Muscle of leg (tissue), 11 donors: ENCODE results near the gene CDK9. TPM values are rescaled to one million over a fixed set of nuclear protein-coding genes. Genes with fewer than 3 reads are reported as not detected.

Source experiments
- DNase-seq: peaks from one replicate; pipeline ENCODE4 v3.0.0; 2013
- H3K27ac ChIP-seq: one replicate; pipeline ENCODE4 v1.5.1; 2013; ENCODE audit warnings: mild to moderate bottlenecking, low read length, control low read depth
- H3K27me3 ChIP-seq: one replicate; pipeline ENCODE4 v1.6.1; 2013; ENCODE audit warnings: low read length; ENCODE audit not compliant: control insufficient read depth, insufficient read depth
- H3K36me3 ChIP-seq: one replicate; pipeline ENCODE4 v1.6.1; 2013; ENCODE audit warnings: low read length; ENCODE audit not compliant: control insufficient read depth, insufficient read depth
- H3K4me1 ChIP-seq: one replicate; pipeline ENCODE4 v1.6.1; 2013; ENCODE audit warnings: low read length; ENCODE audit not compliant: control insufficient read depth, insufficient read depth
- H3K4me3 ChIP-seq: one replicate; pipeline ENCODE4 v1.5.1; 2013; ENCODE audit warnings: low read length, control low read depth
- H3K9me3 ChIP-seq: replicated peaks from 2 replicates; pipeline ENCODE4 v1.6.1; 2013; ENCODE audit warnings: low read depth, low read length; ENCODE audit not compliant: control insufficient read depth
- whole genome bisulfite sequencing: methylation state at CpG from one replicate; pipeline ENCODE4 v1.1.5; 2013; ENCODE audit warnings: missing lambda C conversion rate; ENCODE audit not compliant: insufficient coverage; 5-methylcytosine and 5-hydroxymethylcytosine counted together
- polyA plus RNA-seq, 8 donors: library from polyadenylated mRNA; unstranded; fragments of 120-200 nt; gene quantifications; one replicate each; pipeline versions ENCODE4 v1.2.1 to v1.2.3, GENCODE V29; 2013; ENCODE audit warnings: inconsistent platforms in 1 of 8, low replicate concordance in 1 of 8; ENCODE audit not compliant: insufficient read length in 8 of 8, insufficient read depth in 1 of 8
- total RNA-seq: library from RNA; stranded (reverse); fragments of 120-200 nt; gene quantifications from one replicate; pipeline ENCODE4 v1.2.4, GENCODE V29; 2013

The CDK9 gene
- total and polyA plus RNA-seq, 9 donors, result 28.4 to 60.5 (median 51.0) TPM

GRCh38 chr9:127788337-127789011 lies 2.6 kb downstream of the CDK9 start:
- peaks cover 20% of the 10 kb centered on the region for H3K4me1 ChIP-seq
- H3K27ac ChIP-seq, result no peak overlapping the region
- no peaks in the 10 kb centered on the region for H3K9me3 ChIP-seq
- H3K27me3 ChIP-seq, result no peaks in the 10 kb centered on the region
- H3K36me3 ChIP-seq, result peaks cover 56% of the 10 kb centered on the region
- no peak for DNase-seq
- WGBS, result 91% methylated on average over 23 of the region's 26 CpGs
- no peak overlapping the region for H3K4me3 ChIP-seq

DNA sequence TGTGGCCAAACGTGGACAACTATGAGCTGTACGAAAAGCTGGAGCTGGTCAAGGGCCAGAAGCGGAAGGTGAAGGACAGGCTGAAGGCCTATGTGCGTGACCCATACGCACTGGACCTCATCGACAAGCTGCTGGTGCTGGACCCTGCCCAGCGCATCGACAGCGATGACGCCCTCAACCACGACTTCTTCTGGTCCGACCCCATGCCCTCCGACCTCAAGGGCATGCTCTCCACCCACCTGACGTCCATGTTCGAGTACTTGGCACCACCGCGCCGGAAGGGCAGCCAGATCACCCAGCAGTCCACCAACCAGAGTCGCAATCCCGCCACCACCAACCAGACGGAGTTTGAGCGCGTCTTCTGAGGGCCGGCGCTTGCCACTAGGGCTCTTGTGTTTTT lies 3.3 kb downstream of the CDK9 start:
- no peak for DNase-seq
- no peak overlapping the region for H3K4me3 ChIP-seq
- peaks cover 59% of the 10 kb centered on the region for H3K36me3 ChIP-seq
- H3K27ac ChIP-seq, result no peak overlapping the region
- H3K9me3 ChIP-seq, result no peaks in the 10 kb centered on the region
- H3K27me3 ChIP-seq, result no peaks in the 10 kb centered on the region
- 87% methylated on average over 21 of the region's 25 CpGs for WGBS
- peaks cover 16% of the 10 kb centered on the region for H3K4me1 ChIP-seq

- H3K27me3 ChIP-seq, result no peaks in the 10 kb centered on the region
- whole genome bisulfite sequencing, result 84% methylated on average over 3 of the region's 9 CpGs
- peaks cover 59% of the 10 kb centered on the region for H3K36me3 ChIP-seq
- H3K4me3 ChIP-seq, result no peak overlapping the region
- peaks cover 10% of the 10 kb centered on the region for H3K4me1 ChIP-seq
- no peak for DNase-seq
- H3K27ac ChIP-seq, result no peak overlapping the region
- no peaks in the 10 kb centered on the region for H3K9me3 ChIP-seq
Observed at GRCh38 chr9:127790094-127790855, 4.4 kb downstream of the CDK9 start.

- Histone ChIP-seq H3K27me3 (no peaks in the 10 kb centered on the region), H3K36me3 (peaks cover 59% of the 10 kb centered on the region), H3K4me3 (no peak overlapping the region), H3K9me3 (no peaks in the 10 kb centered on the region), H3K27ac (no peak overlapping the region), H3K4me1 (peaks cover 11% of the 10 kb centered on the region)
- 73% methylated on average over 4 of the region's 4 CpGs for WGBS
- no peak for DNase-seq
Observed at GRCh38 chr9:127791085-127791484, 5.3 kb downstream of the CDK9 start.

DNA sequence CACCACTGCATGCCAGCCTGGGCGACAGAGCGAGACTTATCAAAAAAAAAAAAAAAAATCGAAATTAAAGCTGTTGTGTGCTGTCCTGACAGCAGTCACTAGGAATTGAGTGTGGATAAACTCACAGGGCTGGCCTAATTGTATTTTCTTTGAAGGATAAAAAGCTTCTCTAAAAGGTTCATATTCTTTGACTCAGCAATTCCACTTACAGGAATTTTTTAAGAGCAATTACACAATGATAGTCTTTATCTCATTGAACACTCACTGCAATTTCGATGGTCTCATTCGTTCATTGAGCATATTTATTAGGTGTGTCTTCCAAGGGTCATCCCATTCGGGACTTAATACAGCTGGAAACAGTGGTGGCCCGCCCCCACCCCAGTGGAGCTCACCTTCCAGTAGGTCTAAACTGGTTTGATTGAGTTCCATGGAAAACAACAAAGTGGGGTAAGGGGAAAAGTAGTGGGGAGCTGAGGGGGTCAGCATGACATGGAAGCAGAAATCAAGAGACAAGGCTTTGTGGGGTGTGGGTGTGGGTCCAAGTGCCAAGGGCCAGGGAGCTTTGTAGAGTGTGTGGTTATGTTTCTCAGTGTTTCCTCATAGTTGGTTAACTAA lies 6.7 kb downstream of the CDK9 start:
- no peak overlapping the region for H3K27ac ChIP-seq
- no peak for DNase-seq
- H3K27me3 ChIP-seq, result no peaks in the 10 kb centered on the region
- H3K36me3 ChIP-seq, result peaks cover 53% of the 10 kb centered on the region
- H3K9me3 ChIP-seq, result no peaks in the 10 kb centered on the region
- no peak overlapping the region for H3K4me3 ChIP-seq
- 81% methylated on average over 4 of the region's 7 CpGs for WGBS
- peaks cover 10% of the 10 kb centered on the region for H3K4me1 ChIP-seq

DNA sequence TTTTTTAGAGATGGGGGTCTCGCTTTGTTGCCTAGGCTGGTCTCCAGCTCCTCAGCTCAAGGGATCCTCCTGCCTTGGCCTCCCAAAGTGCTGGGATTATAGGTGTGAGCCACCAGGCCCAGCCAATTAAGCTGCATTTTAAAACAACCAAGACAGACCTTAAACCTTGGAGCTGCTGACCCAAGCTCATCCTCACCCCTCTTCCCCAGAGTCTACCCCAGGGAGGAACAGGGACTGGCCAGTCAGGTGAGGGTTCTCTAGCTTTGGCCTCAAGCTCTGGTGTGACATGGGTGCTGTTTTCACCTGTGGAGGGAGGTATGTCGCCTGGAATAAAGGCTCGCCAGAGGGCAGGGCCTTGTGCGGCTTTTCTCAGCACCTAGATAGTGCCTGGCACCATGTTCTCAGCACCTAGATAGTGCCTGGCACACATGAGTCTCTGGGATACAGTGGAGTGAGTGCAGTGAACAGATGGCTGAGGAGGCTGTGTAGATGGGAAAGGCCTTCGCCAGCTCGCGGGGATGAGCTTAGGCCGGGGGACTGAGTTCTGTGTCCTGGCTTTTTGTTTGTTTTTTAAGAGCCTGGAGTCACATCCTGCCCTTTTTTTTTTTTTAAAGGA lies 7.4 kb downstream of the CDK9 start:
- Histone ChIP-seq H3K36me3 (peaks cover 46% of the 10 kb centered on the region), H3K27me3 (no peaks in the 10 kb centered on the region), H3K4me1 (peaks cover 10% of the 10 kb centered on the region), H3K27ac (no peak overlapping the region), H3K9me3 (no peaks in the 10 kb centered on the region), H3K4me3 (no peak overlapping the region)
- 75% methylated on average over 8 of the region's 8 CpGs for WGBS
- DNase-seq, result no peak

GRCh38 chr9:127794001-127794791 lies 8.4 kb downstream of the CDK9 start:
- 75% methylated on average over 6 of the region's 14 CpGs for WGBS
- Histone ChIP-seq H3K27me3 (no peaks in the 10 kb centered on the region), H3K27ac (no peak overlapping the region)

DNA sequence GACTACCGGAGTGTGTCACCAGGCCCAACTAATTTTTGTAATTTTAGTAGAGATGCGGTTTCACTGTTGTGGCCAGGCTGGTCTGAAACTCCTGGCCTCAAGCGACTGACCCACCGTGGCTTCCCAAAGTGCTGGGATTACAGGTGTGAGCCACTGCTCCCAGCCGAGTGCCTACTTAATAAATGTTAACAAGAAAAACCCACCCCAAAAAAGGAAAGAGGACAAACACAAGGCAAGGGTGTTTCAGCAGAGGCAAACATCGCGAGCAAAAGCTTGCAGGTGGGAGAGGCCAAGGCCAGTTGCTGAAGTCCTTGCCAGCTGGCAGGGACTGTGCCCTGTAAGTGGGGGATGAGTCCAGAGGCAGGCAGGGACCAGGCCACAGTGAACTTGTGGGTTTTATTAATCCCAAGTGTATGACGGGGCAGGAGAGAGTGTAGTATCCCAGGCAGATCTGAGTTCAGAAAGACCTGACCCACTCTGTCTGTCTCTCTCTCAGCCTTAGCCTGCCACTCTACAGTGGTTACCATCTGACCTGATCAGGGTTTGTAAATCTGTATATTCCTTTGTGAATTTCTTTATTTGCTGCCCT lies 10.5 kb downstream of the CDK9 start:
- WGBS, result 40% methylated on average over 3 of the region's 8 CpGs
- H3K4me3 ChIP-seq, result no peak overlapping the region
- H3K27ac ChIP-seq, result no peak overlapping the region
- H3K9me3 ChIP-seq, result no peaks in the 10 kb centered on the region
- H3K27me3 ChIP-seq, result no peaks in the 10 kb centered on the region
- DNase-seq, result peak; percentile 58
- H3K4me1 ChIP-seq, result peaks cover 10% of the 10 kb centered on the region
- peaks cover 16% of the 10 kb centered on the region for H3K36me3 ChIP-seq

More at GRCh38 chr9:127794001-127794791, 8.4 kb downstream of the CDK9 start:
- Histone ChIP-seq H3K36me3 (peaks cover 36% of the 10 kb centered on the region), H3K9me3 (no peaks in the 10 kb centered on the region), H3K4me1 (peaks cover 10% of the 10 kb centered on the region), H3K4me3 (no peak overlapping the region)
- peak; percentile 3 for DNase-seq

DNA sequence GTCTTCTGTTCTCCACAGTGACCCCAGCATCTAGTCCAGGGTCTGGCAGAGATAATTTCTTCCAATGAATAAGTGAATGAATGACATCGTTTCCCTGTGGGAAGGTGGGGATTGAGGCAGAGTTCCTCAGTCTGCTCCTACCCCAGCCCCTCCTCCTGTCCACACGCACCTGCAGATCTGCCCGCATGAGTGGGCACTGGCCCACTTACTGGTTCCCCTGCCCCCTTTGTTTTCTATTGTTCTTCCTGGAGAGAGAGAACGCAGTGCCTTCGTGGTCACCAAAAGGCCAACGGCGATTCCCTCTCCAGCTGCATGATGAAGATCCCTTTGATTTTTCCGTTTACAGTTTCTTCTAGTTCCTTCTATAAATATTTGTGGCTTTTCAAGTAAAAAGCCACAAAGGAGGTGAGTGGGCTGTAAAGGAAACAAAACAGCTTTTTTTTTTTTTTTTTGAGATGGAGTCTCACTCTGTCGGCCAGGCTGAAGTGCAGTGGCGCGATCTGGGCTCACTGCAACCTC lies 11.1 kb downstream of the CDK9 start:
- 48% methylated on average over 5 of the region's 11 CpGs for WGBS
- peaks cover 12% of the 10 kb centered on the region for H3K4me1 ChIP-seq
- H3K36me3 ChIP-seq, result peaks cover 11% of the 10 kb centered on the region
- H3K27ac ChIP-seq, result no peak overlapping the region
- no peak overlapping the region for H3K4me3 ChIP-seq
- no peaks in the 10 kb centered on the region for H3K9me3 ChIP-seq
- H3K27me3 ChIP-seq, result no peaks in the 10 kb centered on the region
- no peak for DNase-seq
